Left lobe of liver (tissue), 2 donors: ENCODE results near the gene TCN2. TPM values are rescaled to one million over a fixed set of nuclear protein-coding genes. Genes with fewer than 3 reads are reported as not detected.
"Not testable (repeated sequence)": the region's sequence is repeated elsewhere in the genome, so short reads cannot be mapped to it uniquely, and the experiment has no call there.

Source experiments
- ATAC-seq: fragments of 200-7000 bp; cut with Tn5 transposase; one replicate; pipeline ENCODE4 v1.9.1; 2020; ENCODE audit warnings: mild to moderate bottlenecking, moderate library complexity
- DNase-seq: peaks from one replicate; pipeline ENCODE4 v3.0.0-alpha.2; 2020; ENCODE audit warnings: low spot score
- total RNA-seq: library from RNA; stranded (reverse); gene quantifications from one replicate; pipeline ENCODE4 v1.2.1, GENCODE V29; 2021
- donor health status: DM: no; HTN: no; CAD: no; lungs with moderate emphysema.
- donor health status: DM: no; HTN: yes; CAD: no.

Gene TCN2
- 12.3 TPM for total RNA-seq

GRCh38 chr22:30606455-30607299 is at the start of gene TCN2:
TCN2 (plus strand) TSS chr22:30607174; CDS start chr22:30607332, 158 bp downstream.
- ATAC-seq = peak; percentile 83
- peak; percentile 80 for DNase-seq

- ATAC-seq = no peak
- DNase-seq = no peak
Measured at GRCh38 chr22:30557243-30557642, 49.7 kb upstream of the TCN2 start.

DNA sequence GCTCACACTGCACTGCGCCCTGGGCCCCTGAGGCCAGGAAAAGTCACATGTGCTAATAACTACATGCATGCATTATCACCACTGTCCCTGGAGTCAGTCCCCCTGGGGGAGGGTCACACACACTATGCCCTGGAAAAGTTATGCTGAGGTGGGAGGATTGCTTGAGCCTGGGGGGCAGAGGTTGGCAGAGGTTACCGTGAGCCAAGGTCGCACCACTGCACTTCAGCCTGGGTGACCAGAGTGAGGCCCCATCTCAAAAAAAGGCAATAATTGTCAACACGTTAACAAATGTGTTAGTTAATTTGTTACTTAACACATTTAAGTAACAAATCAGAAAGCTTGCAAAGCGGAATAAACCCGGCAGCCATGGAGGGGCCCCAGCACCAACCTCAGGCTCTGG is 47.1 kb upstream of the TCN2 start:
- ATAC-seq = no peak
- no peak for DNase-seq

GRCh38 chr22:30560643-30561202 is 46.3 kb upstream of the TCN2 start:
- not testable (repeated sequence) for DNase-seq, ATAC-seq

DNA sequence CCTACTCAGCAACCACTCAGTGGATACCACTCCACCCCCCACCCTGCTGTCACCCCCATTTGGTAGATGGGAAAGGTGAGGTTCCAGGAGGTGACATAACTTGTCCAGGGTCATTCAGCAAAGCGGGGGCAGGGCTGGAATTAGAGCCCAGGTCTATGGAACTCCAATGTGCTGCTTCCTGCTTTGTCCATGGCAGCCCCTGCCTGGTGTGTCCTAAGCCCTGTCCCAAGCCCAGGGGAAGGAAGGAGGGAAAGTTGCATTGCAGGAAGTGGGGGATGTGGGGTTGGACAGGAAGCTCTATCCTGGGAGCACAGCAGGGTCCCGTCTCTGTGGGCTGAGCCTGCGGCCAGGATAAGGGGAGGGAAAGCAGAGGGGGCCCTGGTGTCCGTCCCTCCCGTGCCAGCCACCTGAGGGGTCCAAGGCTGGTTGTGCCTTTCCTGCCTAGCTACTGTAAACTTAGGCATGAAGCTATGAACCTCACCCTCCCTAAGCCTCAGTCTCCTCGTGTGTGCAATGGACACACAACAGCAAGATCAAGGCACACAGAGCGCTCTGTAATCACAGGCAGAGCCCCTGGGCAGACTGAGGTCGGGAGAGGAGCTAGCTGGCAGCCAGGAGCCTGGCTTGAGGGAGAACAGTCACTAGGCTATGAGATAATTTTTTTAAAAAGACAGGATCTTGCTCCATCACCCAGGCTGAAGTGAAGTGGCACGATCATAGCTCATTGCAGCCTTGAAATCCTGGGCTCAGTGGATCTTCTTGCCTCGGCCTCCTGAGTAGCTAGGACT is 45.4 kb upstream of the TCN2 start:
- ATAC-seq (no peak), DNase-seq (no peak)

- no peak for ATAC-seq
- DNase-seq = no peak
Measured at GRCh38 chr22:30562366-30562765, 44.6 kb upstream of the TCN2 start.

GRCh38 chr22:30564045-30564760 is 42.8 kb upstream of the TCN2 start:
- ATAC-seq (no peak), DNase-seq (no peak)

GRCh38 chr22:30564761-30565119 is 42.2 kb upstream of the TCN2 start:
- DNase-seq = no peak
- ATAC-seq = no peak

DNA sequence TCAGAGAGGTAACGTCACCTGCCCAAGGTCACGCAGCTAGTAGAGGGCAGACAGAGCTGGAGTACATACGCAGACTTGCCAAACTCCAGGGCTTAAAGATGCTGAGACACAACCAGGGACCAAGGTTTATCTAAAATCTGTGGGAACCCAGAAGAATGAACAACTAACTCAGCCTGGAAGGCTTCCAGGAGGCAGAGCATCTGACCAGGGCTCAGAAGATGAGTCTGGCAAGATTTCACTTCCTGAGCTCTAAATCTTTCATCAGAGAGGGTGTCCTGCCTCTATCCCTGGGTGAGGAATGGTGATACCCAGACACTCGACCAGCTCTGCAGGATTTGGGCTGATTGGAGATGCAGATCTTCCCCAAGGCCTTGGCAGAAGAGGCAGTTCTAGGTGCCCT is 41.6 kb upstream of the TCN2 start:
- no peak for ATAC-seq
- no peak for DNase-seq

GRCh38 chr22:30566125-30566524 is 40.8 kb upstream of the TCN2 start:
- no peak for DNase-seq
- peak; percentile 78 for ATAC-seq

- not testable (repeated sequence) for ATAC-seq, DNase-seq
Measured at GRCh38 chr22:30567277-30567676, 39.7 kb upstream of the TCN2 start.

- ATAC-seq (no peak), DNase-seq (no peak)
Measured at GRCh38 chr22:30568137-30568805, 38.7 kb upstream of the TCN2 start.

DNA sequence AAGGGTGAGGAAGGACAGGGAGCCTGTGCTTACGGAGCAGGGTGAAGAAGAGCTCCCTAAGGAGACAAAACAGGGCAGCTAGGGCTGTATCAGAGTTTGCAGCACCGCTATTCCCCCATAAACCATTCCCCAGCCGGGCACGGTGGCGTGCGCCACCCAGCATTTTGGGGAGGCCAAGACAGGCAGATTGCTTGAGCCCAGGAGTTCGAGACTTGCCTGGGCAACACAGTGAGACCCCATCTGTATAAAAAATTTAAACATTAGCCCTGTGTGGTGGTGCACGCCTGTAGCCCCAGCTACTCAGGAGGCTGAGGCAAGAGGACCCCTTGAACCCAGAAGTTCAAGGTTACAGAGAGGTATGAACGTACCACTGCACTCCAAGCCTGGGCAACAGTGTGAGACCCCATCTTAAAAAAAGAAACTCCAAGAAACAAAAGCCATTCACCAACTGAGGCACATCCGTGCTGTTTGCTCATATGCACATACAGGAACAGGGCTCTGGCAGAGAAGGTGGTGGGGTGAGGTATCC is 37.2 kb upstream of the TCN2 start:
- DNase-seq = no peak
- no peak for ATAC-seq

- DNase-seq (no peak), ATAC-seq (no peak)
Measured at GRCh38 chr22:30572210-30572609, 34.8 kb upstream of the TCN2 start.

DNA sequence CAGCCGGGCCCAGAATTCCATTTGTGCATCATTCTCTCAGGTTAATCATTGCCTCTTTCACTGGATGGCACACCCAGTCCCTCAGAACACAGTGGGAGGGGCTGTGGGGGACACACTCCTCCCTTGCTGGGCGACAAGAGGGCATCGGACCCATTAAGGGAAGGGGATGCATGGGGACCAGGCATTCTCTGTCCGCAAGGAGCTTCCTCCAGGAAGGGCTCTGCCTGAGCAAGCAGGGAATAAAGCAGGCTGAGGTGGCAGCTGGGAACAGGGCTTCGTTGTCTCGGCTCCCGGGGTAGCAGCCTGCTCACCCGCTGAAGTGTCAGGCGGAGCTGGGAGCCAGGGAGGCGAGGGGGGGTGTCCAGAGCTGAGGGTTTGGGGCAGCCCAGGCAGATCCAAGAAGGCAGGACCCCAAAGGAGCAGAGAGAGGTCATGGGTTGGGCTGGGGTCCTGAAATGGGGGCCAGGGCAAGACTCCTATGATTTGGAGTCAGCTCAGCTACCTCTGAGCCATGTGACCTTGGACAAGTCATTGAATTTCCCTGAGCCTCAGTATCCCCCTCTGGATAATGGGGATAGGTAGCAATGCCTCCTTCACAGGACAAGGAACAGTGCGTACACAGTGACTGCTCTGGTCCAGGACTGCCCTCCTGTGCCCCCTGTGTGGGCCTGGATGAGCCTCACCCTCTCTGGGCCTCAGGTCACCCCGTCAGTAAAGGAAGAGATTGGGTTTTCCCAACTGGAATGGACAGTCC is 34.0 kb upstream of the TCN2 start:
- ATAC-seq (peak; percentile 57), DNase-seq (no peak)

DNA sequence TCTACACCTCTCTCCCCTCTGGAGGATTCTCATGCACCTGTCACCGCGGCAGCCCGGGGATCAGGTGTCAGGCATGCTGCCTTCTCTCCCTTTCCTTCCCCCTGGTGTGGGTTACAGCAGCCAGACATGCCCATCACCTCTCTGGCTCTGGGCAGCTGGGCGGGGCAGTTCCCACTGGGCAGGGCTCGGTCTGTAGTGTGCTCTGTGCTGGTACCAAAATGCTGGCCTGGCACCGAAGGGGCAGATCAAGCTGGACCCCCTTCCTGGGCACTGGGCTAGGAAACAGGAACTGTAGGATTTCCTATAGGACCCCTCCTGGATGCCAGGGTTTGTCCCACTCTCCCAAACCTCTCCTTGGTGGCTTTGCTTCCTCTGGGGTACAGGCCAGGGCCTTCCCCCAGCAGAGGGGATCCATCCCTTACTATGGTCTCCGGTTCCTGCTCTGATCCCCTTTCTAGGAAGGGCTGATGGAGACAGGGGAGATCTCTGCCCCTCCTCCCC is 33.3 kb upstream of the TCN2 start:
- no peak for DNase-seq

DNA sequence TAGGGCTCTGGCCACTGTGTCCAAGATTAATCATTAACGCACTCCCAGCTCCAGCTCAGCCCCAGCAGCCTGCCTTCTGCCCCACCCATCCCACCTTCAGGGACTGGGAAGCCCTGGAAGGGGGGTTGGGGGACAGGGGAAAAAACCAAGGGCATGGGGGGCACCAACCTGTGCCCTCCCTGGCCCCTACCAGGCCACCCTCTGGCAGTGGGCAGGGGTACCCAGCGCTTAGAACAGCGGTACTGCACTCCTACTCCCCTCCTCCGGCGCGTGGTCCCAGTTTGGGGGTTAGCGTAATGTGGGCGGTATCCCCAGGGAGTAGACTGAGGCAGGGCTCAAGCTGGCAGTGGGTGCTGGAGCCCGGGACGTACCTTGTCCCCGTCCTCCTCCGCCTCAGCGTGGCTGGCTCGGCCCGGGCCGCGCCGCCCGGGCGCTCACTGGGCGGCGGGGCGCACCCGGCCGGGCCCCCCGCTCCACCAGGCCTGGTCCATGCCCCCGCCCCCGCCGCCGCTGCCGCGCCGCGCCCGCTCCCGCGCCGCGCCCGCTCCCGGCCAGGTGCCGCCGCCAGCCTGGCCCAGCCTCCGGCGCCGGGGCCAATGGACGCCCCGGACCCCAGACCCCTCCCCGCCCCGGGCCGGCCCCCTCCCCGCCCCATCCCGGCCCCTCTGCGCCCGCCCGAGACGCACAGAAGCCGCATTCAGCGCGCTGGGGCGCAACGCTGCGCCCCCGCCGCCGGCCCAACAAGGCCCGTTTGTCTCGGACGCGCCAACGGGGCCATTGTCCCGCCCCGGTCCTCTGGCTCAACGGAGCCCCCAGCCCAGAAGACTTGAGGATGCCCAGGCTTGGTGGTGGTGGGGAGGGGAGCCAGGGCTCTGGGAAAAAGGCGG is 32.6 kb upstream of the TCN2 start, which contains the start of gene GAL3ST1:
TSS of gene GAL3ST1 (minus strand) at position 571 of the 887 bp plus-strand sequence. CDS start 17,273 bp downstream, outside the sequence.
- DNase-seq = peak; percentile 59
- ATAC-seq = peak; percentile 87

More for the DNA sequence above, 33.3 kb upstream of the TCN2 start:
- peak; percentile 20 for ATAC-seq

DNA sequence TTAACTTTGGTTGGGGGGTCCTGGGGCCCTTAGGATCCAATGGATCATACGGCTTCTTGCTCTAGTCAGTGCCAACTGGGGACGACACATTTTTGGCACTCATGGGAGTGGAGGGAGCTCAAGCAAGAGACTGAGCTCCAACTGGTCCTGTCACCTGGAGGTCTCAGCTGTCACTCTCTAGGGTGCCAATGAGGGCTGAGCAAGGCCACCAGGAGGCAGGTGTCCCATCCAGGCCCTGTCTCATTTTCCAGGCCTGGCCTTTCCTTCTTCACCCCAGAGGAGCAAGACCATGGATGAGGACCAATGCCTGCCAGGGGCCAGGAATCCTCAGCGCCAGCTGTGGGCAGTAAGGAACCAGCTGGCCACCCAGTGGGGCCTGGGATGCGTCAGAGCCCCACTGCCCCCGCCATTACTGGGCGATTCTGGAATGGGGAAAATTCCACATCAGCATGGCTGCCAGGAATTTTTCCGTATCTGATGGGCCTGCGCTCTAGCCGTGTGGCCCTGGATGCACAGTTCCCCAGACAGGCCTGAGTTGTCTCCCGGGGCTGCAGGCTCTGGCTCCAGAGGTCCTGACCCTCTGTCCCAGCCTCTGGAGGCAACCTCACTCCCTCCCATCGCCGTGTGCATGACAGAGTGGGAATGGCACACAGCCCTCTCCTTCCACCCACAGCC is 31.8 kb upstream of the TCN2 start:
- no peak for DNase-seq
- ATAC-seq = peak; percentile 3
